ENCODE data around the gene SH3RF3. TPM values are rescaled to one million over a fixed set of nuclear protein-coding genes. Genes with fewer than 3 reads are reported as not detected.

The SH3RF3 gene
- total RNA-seq, result 0.47 TPM in 2 replicates

DNA sequence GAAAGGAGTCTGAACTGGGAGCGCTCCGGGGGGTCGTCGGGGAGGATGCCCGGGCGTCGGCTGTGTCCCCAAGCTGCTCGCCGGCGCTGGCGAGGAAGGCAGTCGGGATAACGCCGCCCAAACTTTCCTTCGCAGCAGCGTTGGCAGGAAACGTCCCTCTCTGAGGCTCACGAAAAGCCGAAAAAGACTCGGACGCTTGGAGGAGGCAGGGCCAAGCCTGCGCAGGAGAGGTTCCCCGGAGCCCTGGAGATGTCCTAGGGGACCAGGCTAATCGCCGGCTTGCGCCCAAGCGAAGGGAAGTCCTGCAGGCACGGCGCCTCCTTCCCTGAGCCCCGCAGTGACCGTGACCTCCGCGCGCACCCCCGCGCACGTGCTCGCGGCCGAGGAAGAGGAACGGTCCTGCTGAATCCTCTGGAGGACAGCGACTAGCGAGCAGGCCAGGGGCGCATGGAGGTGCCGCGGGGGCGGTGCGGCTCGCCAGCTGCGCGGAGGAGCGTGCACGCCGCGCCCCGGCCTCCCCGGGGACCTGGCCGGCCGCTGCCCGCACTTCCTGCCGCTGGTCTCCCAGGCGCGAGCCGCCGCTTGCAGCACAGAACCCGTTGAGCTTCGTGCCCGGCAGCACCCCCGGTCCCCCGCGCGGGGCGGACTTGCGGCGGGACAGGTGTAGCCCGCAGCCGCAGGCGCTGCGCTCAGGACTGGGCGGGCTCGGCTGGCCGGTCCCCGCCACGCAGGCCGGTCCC is at the start of gene SH3RF3:
Gene SH3RF3 (plus strand): TSS at position 590 of the 740 bp plus-strand sequence.
- no peaks in the 10 kb centered on the region for H3K36me3 Mint-ChIP-seq (ENCODE audit: low read depth)
- DNase-seq, result peak; percentile 77
- H3K9me3 Mint-ChIP-seq, result no peaks in the 10 kb centered on the region
- H3K4me3 Mint-ChIP-seq, result peak within 1 kb of the TSS; percentile 86
- H3K4me1 Mint-ChIP-seq, result peaks cover 22% of the 10 kb centered on the region
- intact Hi-C loops (cut with micrococcal nuclease), result loop anchor here (1.0 to 10.0 kb wide), 4 partner anchors 86 to 382 kb away; no protein-coding TSS in a partner anchor
- H3K27ac Mint-ChIP-seq, result no peak within 1 kb of the TSS
- peaks cover 53% of the 10 kb centered on the region for H3K27me3 Mint-ChIP-seq

DNA sequence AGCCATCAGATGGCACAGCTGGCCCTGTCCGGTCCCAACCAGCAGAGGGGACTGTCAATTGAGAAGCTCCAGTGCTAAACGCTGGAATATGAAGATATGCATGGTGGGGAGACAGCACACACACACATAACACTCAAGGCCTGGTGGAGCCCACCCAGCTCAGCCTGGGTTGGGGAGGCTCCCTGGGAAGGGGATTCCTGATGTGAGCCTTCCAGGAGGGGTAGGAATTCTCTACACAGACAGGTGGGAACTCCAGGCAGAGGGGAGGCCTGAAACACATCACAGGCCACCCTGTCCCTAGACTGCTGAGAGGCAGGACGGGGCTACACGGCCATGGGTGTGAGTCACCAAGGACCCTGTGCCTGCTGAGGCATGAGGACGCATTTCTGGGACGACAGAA is 49.4 kb upstream of the SH3RF3 start:
- Mint-ChIP-seq H3K4me1 (no peaks in the 10 kb centered on the region), H3K4me3 (no peak overlapping the region), H3K27ac (no peak overlapping the region), H3K36me3 (ENCODE audit: low read depth) (no peaks in the 10 kb centered on the region), H3K9me3 (no peaks in the 10 kb centered on the region), H3K27me3 (peaks cover 13% of the 10 kb centered on the region)
- intact Hi-C loops (cut with micrococcal nuclease), result no loop called here
- DNase-seq, result no peak

DNA sequence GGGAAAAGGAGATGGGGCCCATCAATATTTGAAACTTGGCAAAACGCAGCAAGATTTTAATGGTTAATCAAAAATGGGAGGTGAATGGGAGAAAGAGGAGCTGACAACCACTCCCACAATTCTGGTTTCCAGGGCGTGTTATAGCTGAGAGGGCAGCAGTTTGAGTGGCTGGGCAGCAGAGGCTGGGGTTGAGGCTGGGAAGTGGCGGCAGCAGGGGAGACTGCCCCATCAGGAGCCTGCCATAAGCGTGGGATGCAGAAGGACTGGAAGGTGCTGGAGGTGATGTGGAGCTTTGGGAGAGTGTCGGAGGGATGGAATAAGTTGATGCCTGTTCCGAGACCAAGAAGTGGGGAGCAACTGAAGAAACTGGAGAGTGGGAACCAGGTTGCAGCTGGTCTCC is 48.9 kb upstream of the SH3RF3 start:
- intact Hi-C loops (cut with micrococcal nuclease), result no loop called here
- no peaks in the 10 kb centered on the region for H3K9me3 Mint-ChIP-seq
- H3K36me3 Mint-ChIP-seq (ENCODE audit: low read depth), result no peaks in the 10 kb centered on the region
- no peak overlapping the region for H3K27ac Mint-ChIP-seq
- no peak for DNase-seq
- no peak overlapping the region for H3K4me3 Mint-ChIP-seq
- no peaks in the 10 kb centered on the region for H3K4me1 Mint-ChIP-seq
- peaks cover 13% of the 10 kb centered on the region for H3K27me3 Mint-ChIP-seq

DNA sequence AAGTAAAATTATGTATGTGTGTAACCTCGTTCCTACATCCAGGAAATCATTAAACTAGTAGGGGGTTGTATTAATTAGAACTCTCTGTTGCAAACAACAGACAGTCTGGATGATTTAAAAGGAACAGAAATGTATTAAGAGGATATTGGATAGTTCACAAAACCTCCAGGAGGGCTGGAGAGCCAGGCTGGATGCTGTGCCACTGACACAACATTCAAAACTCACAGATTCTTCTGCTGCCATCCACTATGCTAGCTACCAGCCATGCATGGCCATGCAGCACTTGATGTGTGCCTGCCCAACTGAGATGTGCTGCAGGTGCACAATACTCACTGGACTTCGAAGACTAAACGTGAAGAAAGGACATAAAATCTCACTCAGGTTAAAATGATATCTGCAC is 48.2 kb upstream of the SH3RF3 start:
- no peak overlapping the region for H3K4me3 Mint-ChIP-seq
- no peak overlapping the region for H3K27ac Mint-ChIP-seq
- no peak for DNase-seq
- H3K9me3 Mint-ChIP-seq, result no peaks in the 10 kb centered on the region
- H3K27me3 Mint-ChIP-seq, result peaks cover 10% of the 10 kb centered on the region
- H3K36me3 Mint-ChIP-seq (ENCODE audit: low read depth), result no peaks in the 10 kb centered on the region
- intact Hi-C loops (cut with micrococcal nuclease), result no loop called here
- H3K4me1 Mint-ChIP-seq, result no peaks in the 10 kb centered on the region

DNA sequence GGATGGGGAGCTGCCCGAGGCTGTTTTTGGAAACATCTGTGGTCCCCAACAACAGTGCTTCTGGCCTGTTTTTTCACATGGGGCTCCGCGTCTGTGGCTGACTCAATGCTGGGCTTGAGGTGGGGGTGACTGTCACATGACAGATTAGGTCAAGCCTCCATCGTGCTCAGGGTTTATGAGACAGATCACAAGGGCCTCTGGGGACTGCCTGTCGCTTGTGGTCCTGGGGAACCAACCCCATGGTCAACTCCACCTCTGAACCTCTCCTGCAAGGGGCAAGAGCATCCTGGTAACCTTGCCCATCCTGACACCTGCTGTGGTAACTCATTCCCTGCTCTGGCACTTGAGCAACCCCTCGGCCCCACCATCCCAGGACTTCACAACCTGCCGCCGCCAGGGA is 47.6 kb upstream of the SH3RF3 start:
- H3K27ac Mint-ChIP-seq, result no peak overlapping the region
- DNase-seq, result no peak
- no peaks in the 10 kb centered on the region for H3K4me1 Mint-ChIP-seq
- H3K27me3 Mint-ChIP-seq, result peaks cover 10% of the 10 kb centered on the region
- H3K9me3 Mint-ChIP-seq, result no peaks in the 10 kb centered on the region
- H3K36me3 Mint-ChIP-seq (ENCODE audit: low read depth), result no peaks in the 10 kb centered on the region
- H3K4me3 Mint-ChIP-seq, result no peak overlapping the region
- intact Hi-C loops (cut with micrococcal nuclease), result no loop called here

DNA sequence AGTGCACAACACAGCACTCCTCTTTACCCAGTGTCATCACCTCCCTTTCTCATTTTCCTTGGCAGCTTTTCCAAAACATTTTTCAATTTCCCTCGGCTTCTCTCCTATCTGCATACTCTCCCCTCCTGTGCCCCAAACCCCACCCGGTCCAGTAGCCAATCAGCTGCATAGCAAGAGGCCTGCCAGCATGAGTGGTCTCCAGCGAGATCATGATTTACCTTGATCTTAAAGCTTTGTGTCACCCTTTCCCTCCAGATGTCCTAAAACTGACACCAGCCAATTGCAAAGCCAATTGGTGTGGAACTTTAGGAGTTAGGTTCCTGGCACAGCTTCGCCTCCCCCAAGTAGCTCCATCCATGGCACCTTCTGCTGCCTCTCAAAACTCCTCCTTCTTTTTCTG is 45.2 kb upstream of the SH3RF3 start:
- Mint-ChIP-seq H3K9me3 (no peaks in the 10 kb centered on the region), H3K4me1 (no peaks in the 10 kb centered on the region), H3K27ac (no peak overlapping the region), H3K27me3 (peaks cover 1% of the 10 kb centered on the region), H3K36me3 (ENCODE audit: low read depth) (no peaks in the 10 kb centered on the region), H3K4me3 (no peak overlapping the region)
- intact Hi-C loops (cut with micrococcal nuclease), result no loop called here
- no peak for DNase-seq

DNA sequence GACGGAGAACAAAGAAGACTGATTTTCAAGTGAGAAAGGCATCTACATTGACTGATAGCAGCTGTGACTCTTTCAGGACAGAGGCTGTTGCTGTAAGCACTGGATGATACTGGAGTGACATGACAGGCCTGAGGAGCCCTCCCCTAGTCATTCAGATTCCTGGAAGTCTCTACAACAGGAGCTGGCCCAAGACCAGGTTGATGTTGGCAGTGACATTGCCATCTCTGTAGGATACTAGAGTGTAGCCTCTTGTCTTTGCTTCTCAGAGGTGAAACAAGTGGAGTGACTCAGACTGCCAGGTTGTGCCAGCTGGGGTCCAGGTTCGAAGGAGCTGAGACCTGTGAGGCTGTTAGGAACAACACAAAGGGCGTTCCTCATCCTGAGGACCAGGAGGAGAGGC is 44.7 kb upstream of the SH3RF3 start:
- no peak overlapping the region for H3K4me3 Mint-ChIP-seq
- H3K9me3 Mint-ChIP-seq, result no peaks in the 10 kb centered on the region
- DNase-seq, result no peak
- peaks cover 1% of the 10 kb centered on the region for H3K27me3 Mint-ChIP-seq
- intact Hi-C loops (cut with micrococcal nuclease), result no loop called here
- H3K4me1 Mint-ChIP-seq, result no peaks in the 10 kb centered on the region
- no peaks in the 10 kb centered on the region for H3K36me3 Mint-ChIP-seq (ENCODE audit: low read depth)
- H3K27ac Mint-ChIP-seq, result no peak overlapping the region

DNA sequence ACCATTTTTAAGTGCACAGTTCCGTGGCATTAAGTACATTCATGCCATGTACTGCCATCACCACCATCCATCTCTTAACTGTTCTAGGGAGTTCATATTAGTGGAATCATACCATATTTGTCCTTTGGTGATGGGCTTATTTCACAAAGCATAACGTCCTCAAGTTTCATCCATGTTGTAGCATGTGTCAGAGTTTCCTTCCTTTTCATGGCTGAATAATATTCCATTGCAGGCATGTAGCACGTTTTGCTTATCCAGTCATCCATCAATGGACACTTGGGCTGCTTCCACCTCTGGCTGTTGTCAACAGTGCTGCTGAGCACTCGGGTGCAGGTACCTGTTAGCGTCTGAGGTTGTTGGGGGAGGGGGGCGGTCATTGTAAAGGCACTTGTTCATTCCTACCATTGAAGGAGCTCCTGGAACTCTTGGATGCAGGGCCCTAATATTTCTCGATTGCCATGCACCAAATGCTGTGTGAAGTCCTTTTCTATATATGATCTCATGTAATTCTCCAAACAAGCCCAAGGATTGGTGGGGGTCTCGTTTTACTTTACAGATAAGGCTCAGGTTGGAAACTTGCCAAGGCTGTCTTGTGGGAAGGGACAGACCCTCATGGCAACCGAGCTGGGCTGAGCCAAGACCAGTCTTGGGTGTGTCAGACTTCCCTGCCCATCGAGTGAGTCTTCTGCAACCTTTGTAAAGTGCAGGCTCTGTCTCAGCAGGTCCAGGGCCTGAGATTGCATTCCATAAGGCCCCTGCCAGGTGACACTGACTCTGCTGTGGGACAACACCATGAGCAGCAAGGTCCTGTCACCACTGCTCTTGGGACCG is 42.9 kb upstream of the SH3RF3 start:
- Mint-ChIP-seq H3K4me3 (no peak overlapping the region), H3K36me3 (ENCODE audit: low read depth) (no peaks in the 10 kb centered on the region), H3K4me1 (no peaks in the 10 kb centered on the region), H3K9me3 (no peaks in the 10 kb centered on the region), H3K27me3 (peaks cover 1% of the 10 kb centered on the region), H3K27ac (no peak overlapping the region)
- DNase-seq, result no peak
- intact Hi-C loops (cut with micrococcal nuclease), result no loop called here

DNA sequence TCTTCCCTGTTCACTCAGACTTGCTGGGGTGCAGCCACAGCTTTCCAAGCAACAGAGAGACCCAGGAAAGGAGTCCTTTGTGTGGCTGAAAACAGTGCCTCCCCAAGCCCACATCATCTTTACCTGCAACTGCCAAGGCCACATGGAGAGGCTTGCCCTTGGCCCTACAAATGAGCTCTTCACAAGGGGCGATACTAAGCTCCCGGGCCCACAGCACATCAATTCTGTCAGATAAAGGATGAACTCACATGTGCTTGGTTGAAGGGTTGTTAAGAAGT is 42.3 kb upstream of the SH3RF3 start:
- intact Hi-C loops (cut with micrococcal nuclease), result no loop called here
- H3K4me3 Mint-ChIP-seq, result no peak overlapping the region
- no peak for DNase-seq
- no peaks in the 10 kb centered on the region for H3K4me1 Mint-ChIP-seq
- H3K27ac Mint-ChIP-seq, result no peak overlapping the region
- H3K27me3 Mint-ChIP-seq, result peaks cover 1% of the 10 kb centered on the region
- H3K9me3 Mint-ChIP-seq, result peaks cover under 1% of the 10 kb centered on the region
- H3K36me3 Mint-ChIP-seq (ENCODE audit: low read depth), result no peaks in the 10 kb centered on the region

DNA sequence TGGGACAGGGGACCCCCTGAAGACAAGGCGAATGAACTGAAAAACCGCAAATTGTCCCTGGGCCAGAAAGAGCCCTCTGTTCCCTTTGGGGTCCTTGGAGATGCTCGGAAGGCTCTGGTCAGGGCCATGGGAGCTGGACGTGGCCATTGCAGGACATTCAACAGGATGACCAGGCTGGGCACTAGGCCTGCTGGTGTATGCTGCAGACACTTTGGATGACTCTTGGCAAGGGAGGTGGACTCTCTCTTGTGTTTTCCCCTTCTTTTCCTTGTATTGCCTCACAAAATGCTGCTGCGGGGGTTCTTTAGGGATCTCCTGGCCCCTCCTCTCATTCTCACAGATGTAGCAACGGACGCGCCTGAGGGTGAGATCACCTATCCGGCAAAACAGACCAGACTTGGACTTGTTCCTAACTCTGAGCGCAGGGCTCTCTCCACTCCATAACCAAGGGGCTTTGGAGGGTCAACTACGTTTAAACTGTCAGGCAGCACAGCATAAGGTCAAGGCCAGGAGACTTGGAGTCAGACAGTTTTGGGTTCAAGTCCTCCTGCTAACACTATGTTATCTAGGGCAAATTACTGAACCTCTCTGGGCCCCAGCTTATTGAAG is 41.8 kb upstream of the SH3RF3 start:
- Mint-ChIP-seq H3K27me3 (peaks cover 1% of the 10 kb centered on the region), H3K4me1 (no peaks in the 10 kb centered on the region), H3K9me3 (peaks cover 6% of the 10 kb centered on the region), H3K4me3 (no peak overlapping the region), H3K27ac (no peak overlapping the region), H3K36me3 (ENCODE audit: low read depth) (no peaks in the 10 kb centered on the region)
- intact Hi-C loops (cut with micrococcal nuclease), result no loop called here
- DNase-seq, result no peak

DNA sequence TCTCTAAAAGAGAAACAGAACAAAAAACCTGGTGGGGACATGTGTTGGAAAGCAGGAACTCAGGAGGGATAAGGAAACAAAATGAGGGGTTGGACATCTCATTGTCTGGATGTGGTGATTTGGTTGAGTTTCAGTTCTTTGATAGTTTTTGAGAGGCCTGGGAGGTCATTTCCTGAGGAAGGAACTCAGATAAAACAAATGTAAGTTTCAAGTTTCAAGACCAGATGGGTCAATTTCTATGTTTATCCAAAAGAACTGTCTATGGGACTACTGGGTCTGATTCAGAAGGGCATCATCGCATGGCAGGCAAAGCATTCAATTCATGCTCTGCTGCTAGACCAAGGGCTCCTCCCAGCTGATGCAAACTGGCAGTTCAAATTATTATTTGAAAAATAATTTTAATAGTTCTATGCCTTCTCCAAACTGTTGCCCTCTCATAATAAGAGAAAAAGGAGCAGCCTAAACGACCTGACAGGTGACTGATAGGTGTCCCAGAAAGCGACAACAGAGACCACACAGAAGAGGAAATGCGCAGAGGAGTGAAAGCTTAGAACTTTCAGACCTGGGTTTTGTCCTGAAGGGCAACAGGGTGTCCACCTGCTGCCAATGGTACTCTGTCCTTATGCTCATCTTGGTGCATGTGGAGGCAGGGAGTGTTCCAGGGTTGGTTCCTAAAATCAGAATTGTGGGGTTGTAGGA is 39.3 kb upstream of the SH3RF3 start:
- peaks cover 6% of the 10 kb centered on the region for H3K9me3 Mint-ChIP-seq
- DNase-seq, result no peak
- no peaks in the 10 kb centered on the region for H3K27me3 Mint-ChIP-seq
- H3K36me3 Mint-ChIP-seq (ENCODE audit: low read depth), result no peaks in the 10 kb centered on the region
- no peak overlapping the region for H3K4me3 Mint-ChIP-seq
- intact Hi-C loops (cut with micrococcal nuclease), result no loop called here
- H3K4me1 Mint-ChIP-seq, result no peaks in the 10 kb centered on the region
- H3K27ac Mint-ChIP-seq, result no peak overlapping the region

DNA sequence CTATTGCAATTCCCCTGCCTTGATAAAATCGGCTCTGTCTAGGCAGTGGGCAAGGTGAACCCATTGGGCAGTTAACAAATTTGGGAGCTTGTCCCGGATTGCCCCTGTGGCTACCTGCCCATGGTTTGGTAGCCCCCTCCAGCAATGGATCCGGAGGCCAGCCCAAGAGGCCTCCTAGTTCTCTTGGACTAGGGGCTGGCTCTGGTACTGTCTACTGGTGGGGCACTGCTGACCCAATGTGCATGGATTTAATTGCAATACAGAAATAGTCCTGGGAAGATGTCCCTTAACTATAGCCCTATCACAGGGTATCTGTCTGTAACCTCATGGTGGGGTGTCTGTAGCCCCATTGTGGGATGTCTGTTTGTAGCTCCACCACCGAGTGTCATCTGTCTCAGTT is 37.5 kb upstream of the SH3RF3 start:
- H3K9me3 Mint-ChIP-seq, result peaks cover 6% of the 10 kb centered on the region
- no peaks in the 10 kb centered on the region for H3K4me1 Mint-ChIP-seq
- H3K27ac Mint-ChIP-seq, result no peak overlapping the region
- H3K4me3 Mint-ChIP-seq, result no peak overlapping the region
- no peak for DNase-seq
- H3K36me3 Mint-ChIP-seq (ENCODE audit: low read depth), result no peaks in the 10 kb centered on the region
- intact Hi-C loops (cut with micrococcal nuclease), result no loop called here
- H3K27me3 Mint-ChIP-seq, result no peaks in the 10 kb centered on the region

DNA sequence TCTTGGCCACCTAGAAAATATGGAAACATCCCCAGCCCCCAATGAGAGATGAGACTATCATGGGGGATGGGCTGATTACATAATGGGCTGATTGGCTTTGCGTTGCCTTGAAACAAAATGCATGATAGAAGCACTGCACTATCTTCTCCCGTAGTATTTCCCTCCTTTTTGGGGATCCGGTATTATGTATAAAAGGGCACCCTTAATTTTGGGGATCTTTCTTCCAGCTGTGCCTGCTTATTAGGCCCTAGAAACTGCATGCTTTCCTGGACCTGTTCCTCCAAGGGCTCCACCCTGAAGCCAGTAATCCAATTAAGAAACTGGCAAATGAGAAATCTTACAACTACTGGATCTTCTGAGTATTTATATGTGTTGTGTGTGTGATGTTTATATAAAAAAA is 34.9 kb upstream of the SH3RF3 start:
- intact Hi-C loops (cut with micrococcal nuclease), result no loop called here
- H3K27ac Mint-ChIP-seq, result no peak overlapping the region
- no peak for DNase-seq
- no peak overlapping the region for H3K4me3 Mint-ChIP-seq
- no peaks in the 10 kb centered on the region for H3K36me3 Mint-ChIP-seq (ENCODE audit: low read depth)
- H3K9me3 Mint-ChIP-seq, result peaks cover 6% of the 10 kb centered on the region
- H3K27me3 Mint-ChIP-seq, result no peaks in the 10 kb centered on the region
- no peaks in the 10 kb centered on the region for H3K4me1 Mint-ChIP-seq

Measured in activated CD4-positive, alpha-beta T cell treated with anti-CD3 and anti-CD28 coated beads, Interleukin-2, amount 10 ng/mL, durations not matched to agents 24 days and 14 days (primary cell).